GM12864 (cell line): ENCODE data around the gene RNF223.
"Not testable (repeated sequence)": the region's sequence is repeated elsewhere in the genome, so short reads cannot be mapped to it uniquely, and the experiment has no call there.

Experiments used
- DNase-seq: peaks from one replicate; pipeline ENCODE4 v3.0.0-alpha.2; 2011; ENCODE audit warnings: low read depth
- H3K4me3 ChIP-seq: 2 replicates; pipeline ENCODE4 v1.5.1; 2011; ENCODE audit warnings: mild to moderate bottlenecking, low read depth, low read length, control low read depth
- TF ChIP-seq, protein P1 (sequence below): IDR thresholded peaks from 2 replicates; pipeline ENCODE4 v1.5.1; 2011; ENCODE audit warnings: low read depth, mild to moderate bottlenecking, moderate library complexity, low read length, control low read depth, inconsistent platforms; ENCODE audit errors: missing control alignments

The RNF223 gene

DNA sequence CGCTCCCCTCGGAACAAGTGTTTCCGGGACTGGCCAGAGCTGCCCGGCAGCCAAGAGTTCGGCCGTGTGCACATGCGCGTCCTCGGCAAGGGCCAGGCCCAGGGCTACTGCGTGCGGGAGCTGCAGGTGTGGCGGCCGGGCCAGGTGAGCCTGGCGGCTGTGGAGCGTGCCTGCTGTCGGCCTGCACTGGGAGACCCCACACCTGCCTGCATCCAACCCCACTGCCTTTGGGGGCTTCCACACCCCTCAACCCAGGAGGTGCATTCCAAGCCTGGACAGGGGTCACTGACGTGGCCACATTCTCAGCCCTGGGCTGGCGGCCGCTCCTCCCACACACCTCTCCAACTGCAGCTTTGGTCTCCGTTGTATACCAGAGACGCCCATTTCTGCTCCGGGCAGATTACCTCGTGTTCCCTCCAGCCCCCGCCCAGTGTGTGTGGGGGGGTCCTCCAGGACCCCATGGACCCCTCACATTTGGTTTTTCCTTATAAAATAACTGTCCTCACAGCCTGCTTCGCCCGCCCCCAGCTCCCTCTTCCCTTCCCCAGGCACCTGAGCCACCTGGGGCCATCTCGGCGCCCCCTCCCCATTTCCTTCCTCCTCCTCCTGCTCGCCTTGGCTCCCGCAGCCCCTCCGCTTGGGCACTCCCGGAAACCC is 6.1 kb downstream of the RNF223 start:
- H3K4me3 ChIP-seq, result peak overlapping the region; percentile 37
- TF ChIP-seq, protein P1, sequence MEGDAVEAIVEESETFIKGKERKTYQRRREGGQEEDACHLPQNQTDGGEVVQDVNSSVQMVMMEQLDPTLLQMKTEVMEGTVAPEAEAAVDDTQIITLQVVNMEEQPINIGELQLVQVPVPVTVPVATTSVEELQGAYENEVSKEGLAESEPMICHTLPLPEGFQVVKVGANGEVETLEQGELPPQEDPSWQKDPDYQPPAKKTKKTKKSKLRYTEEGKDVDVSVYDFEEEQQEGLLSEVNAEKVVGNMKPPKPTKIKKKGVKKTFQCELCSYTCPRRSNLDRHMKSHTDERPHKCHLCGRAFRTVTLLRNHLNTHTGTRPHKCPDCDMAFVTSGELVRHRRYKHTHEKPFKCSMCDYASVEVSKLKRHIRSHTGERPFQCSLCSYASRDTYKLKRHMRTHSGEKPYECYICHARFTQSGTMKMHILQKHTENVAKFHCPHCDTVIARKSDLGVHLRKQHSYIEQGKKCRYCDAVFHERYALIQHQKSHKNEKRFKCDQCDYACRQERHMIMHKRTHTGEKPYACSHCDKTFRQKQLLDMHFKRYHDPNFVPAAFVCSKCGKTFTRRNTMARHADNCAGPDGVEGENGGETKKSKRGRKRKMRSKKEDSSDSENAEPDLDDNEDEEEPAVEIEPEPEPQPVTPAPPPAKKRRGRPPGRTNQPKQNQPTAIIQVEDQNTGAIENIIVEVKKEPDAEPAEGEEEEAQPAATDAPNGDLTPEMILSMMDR, result no peak
- no peak for DNase-seq

DNA sequence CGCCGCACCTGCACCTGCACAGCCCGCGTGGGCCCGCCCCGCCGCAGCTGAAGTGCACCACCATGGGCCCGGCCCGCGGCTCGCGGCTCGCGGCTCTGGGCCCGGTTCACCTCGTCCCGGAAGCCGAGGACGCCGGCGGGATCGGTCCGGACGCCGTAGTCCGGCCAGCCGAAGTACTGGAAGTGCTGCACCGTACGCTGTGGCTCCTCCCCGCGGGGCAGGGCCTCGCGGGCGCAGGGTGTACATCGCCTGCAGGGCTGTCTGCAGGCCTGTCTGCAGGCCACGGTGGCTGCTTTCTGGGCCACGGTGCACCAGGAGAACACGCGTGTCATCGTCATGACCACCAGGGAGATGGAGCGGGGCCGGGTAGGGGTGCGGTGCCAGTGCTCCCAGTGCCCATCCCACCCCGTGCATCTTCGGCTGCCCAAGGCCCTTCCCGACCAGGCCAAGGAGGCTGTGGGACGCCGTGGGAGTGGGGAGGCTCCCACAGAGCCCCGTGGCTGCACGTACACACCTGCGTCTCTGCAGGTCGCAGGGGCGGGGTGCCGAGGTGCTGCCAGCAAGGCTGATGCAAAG is 6.7 kb downstream of the RNF223 start:
- DNase-seq, result no peak
- TF ChIP-seq, protein P1, result no peak
- H3K4me3 ChIP-seq, result no peak overlapping the region

DNA sequence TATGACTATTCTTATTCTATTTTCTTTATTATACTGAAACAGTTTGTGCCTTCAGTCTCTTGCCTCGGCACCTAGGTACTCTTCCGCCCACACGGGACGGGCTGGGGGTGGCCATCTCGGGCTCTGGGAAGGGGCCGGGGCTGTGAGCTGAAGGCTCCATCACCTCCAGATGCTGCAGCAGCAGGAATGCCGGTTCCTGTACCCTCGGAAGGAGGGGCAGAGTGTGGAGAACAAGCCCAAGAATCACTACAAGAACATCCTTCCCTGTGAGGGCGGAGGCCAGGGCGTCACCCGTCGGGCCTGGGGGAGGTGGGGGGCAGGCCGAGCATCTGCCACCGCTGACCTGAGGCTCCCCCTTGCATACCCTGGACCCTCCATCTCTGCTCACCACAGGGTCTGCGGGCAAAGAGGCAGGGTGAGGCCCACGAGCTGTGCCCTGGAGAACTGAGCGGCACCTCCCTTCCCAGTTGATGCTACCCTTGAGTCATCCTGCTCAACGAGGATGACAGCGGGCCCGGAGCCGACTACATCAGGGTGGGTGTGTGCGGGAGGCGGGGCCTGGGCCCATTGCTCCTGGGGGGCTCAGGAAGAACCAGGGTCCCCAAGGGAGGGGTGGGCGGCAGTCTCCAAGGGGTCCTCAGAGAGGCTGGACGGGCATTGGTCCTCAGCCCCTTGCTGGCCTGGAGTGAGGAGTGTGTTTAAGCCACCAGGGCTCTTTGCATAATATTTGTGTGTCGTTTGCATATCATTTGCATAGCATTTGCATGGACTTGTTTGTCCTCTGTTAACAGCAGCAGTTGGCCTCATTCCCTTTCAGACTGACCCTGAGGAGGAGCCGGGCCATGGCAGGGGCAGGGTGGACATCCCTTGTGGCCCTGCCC is 7.5 kb downstream of the RNF223 start:
- DNase-seq, result no peak
- H3K4me3 ChIP-seq, result no peak overlapping the region
- TF ChIP-seq, protein P1, result no peak

DNA sequence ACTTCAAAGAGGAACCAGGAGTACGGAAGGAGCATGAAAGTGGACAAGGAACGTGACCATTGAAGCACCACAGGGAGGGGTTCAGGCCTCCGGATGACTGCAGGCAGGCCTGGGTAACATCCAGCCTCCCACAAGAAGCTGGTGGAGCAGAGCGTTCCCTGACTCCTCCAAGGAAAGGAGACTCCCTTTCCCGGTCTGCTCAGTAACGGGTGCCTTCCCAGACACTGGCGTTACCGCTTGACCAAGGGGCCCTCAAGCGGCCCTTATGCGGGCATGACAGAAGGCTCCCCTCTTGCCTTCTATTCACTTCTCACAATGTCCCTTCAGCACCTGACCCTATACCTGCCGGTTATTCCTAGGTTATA is 8.2 kb downstream of the RNF223 start:
- not testable (repeated sequence) for H3K4me3 ChIP-seq, DNase-seq

DNA sequence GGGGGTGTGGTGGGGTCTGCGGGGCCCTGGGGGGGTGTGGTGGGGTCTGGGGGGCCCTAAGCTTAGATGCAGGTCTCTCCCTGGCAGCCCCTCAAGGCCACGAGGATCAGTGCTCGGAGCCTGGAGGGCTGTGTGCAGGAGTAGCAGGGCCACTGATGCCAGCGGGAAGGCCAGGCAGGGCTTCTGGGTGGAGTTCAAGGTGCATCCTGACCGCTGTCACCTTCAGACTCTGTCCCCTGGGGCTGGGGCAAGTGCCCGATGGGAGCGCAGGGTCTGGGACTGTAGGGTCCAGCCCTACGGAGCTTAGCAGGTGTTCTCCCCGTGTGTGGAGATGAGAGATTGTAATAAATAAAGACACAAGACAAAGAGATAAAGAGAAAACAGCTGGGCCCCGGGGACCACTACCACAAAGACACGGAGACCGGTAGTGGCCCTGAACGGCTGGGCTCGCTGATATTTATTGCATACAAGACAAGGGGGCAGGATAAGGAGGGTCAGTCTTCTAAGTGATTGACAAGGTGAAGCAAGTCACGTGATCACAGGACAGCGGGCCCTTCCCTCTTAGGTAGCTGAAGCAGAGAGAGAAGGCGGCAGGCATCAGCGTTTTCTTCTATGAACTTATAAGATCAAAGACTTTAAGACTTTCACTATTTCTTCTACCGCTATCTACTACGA is 8.7 kb downstream of the RNF223 start:
- TF ChIP-seq, protein P1, result no peak
- H3K4me3 ChIP-seq, result no peak overlapping the region; the same call in 1 of the 2 replicates
- DNase-seq, result no peak

DNA sequence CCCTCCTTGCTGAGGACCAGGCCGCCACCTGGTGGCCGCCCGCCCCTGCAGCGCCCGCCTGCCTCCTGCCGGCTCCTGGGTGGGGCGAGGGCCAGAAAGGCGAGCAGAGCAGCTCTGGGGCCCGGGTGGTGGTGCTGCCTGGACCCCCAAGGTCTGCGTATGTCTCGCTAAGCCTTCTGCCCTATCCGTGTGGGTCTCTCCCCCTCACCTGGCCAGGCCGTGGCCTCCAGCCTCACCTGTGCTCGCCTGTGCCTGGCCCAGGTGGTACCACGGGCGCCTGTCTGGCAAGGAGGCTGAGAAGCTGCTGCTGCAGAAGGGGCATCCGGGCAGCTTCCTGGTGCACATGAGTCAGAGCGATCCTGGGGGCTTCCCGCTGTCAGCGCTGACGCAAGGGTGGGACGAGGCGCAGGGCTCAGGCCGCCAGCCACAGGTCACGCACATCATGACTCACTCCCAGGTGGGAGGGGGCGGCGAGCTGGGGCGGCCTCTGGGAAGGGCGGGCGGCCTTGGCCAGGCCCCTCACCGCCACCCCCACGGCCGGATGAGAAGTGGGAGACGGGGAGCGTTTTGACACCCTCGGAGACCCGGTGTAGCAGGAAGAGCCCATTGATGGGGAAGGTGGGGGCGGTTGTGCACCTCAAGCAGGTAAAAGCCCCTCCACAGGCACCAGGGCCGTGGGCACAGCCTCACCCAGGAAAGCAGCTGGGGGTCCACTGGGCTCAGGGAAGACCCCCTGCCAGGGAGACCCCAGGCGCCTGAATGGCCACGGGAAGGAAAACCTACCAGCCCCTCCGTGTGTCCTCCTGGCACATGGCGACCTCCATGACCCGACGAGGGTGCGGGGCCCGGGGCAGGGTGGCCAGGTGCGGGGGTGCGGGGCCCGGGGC is 9.9 kb downstream of the RNF223 start:
- H3K4me3 ChIP-seq, result peak overlapping the region; percentile 49
- DNase-seq, result peak; percentile 67

More for the DNA sequence above, 9.9 kb downstream of the RNF223 start:
- TF ChIP-seq, protein P1, result peak; percentile 86
